Vagina (tissue), 2 donors: ENCODE data around the gene BDP1.

Source experiments
- POLR2A ChIP-seq, 2 donors: fragments of 450-650 bp; IDR thresholded peaks; one replicate each; pipeline ENCODE4 v1.6.1; 2017; ENCODE audit warnings: antibody characterized with exemption in 2 of 2, mild to moderate bottlenecking in 2 of 2, moderate library complexity in 2 of 2
- POLR2AphosphoS5 ChIP-seq, 2 donors: sonication (generic); formaldehyde crosslinking; IDR thresholded peaks; one replicate each; pipeline ENCODE4 v1.9.0; 2017; ENCODE audit warnings: antibody characterized with exemption in 2 of 2, mild to moderate bottlenecking in 2 of 2, low read depth in 1 of 2; ENCODE audit not compliant: insufficient read depth in 1 of 2
- TF ChIP-seq, protein P1 (sequence below), 3 experiments: fragments of 450-650 bp in 2 of 3; fragments of 200-600 bp in 1 of 3; sonication (generic) in 1 of 3; IDR thresholded peaks; one replicate each; pipeline ENCODE4 v1.5.1; 2017 to 2019; ENCODE audit warnings: antibody characterized with exemption in 3 of 3, mild to moderate bottlenecking in 2 of 3, moderate library complexity in 2 of 3

DNA sequence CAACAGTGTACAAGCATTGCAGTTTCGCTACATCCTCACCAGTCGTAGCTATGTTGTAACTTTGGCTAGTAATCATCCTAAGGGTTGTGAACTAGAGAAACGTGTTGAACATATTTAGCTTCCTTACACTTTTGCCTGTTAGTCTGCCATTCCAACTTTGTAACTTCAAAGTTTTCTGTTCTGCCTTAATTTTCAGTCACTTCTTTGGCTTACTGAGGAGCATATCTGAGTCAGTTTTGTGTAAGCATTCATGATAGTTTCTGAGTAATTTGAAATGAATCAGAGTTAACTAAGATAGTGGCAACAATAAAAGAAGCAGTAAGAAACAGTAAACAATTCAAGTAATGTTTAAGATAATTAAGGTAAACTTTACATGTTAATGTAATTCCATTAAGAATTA, 72.8 kb downstream of the BDP1 start:
- TF ChIP-seq, protein P1, sequence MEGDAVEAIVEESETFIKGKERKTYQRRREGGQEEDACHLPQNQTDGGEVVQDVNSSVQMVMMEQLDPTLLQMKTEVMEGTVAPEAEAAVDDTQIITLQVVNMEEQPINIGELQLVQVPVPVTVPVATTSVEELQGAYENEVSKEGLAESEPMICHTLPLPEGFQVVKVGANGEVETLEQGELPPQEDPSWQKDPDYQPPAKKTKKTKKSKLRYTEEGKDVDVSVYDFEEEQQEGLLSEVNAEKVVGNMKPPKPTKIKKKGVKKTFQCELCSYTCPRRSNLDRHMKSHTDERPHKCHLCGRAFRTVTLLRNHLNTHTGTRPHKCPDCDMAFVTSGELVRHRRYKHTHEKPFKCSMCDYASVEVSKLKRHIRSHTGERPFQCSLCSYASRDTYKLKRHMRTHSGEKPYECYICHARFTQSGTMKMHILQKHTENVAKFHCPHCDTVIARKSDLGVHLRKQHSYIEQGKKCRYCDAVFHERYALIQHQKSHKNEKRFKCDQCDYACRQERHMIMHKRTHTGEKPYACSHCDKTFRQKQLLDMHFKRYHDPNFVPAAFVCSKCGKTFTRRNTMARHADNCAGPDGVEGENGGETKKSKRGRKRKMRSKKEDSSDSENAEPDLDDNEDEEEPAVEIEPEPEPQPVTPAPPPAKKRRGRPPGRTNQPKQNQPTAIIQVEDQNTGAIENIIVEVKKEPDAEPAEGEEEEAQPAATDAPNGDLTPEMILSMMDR (IDR thresholded peaks at IDR 0.05), result no peak
- TF ChIP-seq POLR2A (IDR thresholded peaks at IDR 0.05), result no peak
- TF ChIP-seq POLR2AphosphoS5 (IDR thresholded peaks at IDR 0.05; ENCODE audit: insufficient read depth in 1 of 2, low read depth in 1 of 2), result no peak
